Upper lobe of left lung (tissue), 4 donors: ENCODE results near the gene UBC.

ENCODE experiments used
- POLR2A ChIP-seq, 4 donors: fragments of 450-650 bp; IDR thresholded peaks; one replicate each; pipeline ENCODE4 v1.5.1; 2016 to 2017; ENCODE audit warnings: antibody characterized with exemption in 4 of 4, mild to moderate bottlenecking in 2 of 4
- POLR2AphosphoS5 ChIP-seq, 2 donors: sonication (generic); formaldehyde crosslinking; IDR thresholded peaks; one replicate each; pipeline ENCODE4 v1.5.1; 2017; ENCODE audit warnings: antibody characterized with exemption in 2 of 2

DNA sequence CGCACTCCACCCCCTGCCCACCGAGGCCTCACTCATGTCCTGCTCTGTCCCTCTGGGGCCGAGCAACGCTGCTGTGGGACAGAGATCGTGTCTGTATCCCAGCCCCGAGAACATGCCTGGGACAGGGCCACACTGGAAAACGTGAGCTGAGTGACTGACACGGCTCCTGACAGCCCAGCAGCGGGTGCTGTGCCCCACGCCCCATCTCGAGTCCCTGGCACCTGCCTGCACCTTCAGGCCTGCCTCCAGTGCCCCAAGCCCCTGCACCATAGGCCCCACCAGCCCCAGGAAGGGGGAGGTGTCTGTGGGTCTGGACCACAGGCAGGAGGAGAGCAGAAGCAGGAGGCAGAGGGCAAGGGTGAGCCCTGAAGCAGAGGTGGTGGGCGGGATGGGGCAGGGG lies 34.6 kb upstream of the UBC start:
- TF ChIP-seq POLR2A (IDR thresholded peaks at IDR 0.05) (no peak), POLR2AphosphoS5 (IDR thresholded peaks at IDR 0.05) (no peak)
